Osteoblast (primary cell): ENCODE data around the gene CBLB. TPM values are rescaled to one million over a fixed set of nuclear protein-coding genes. Genes with fewer than 3 reads are reported as not detected.

Experiments
- DNase-seq: peaks from one replicate; pipeline ENCODE4 v3.0.0; 2011; ENCODE audit warnings: low spot score, mixed read lengths; ENCODE audit not compliant: insufficient read length; ENCODE audit errors: missing footprints
- H2AFZ ChIP-seq: 2 replicates; pipeline ENCODE4 v1.6.0; 2011; ENCODE audit warnings: mild to moderate bottlenecking, low read length
- H3K27ac ChIP-seq: 2 replicates; pipeline ENCODE4 v1.5.1; 2011; ENCODE audit warnings: mild to moderate bottlenecking, low read depth, low read length, moderate library complexity
- H3K27me3 ChIP-seq: 2 replicates; pipeline ENCODE4 v1.6.0; 2012; ENCODE audit warnings: mild to moderate bottlenecking, control low read depth, inconsistent platforms, low read length, moderate library complexity; ENCODE audit not compliant: insufficient read depth
- H3K36me3 ChIP-seq: 2 replicates; pipeline ENCODE4 v1.5.1; 2011; ENCODE audit warnings: mild to moderate bottlenecking, low read length, control low read depth, moderate library complexity; ENCODE audit not compliant: insufficient read depth
- H3K4me1 ChIP-seq: 2 replicates; pipeline ENCODE4 v1.5.1; 2011; ENCODE audit warnings: mild to moderate bottlenecking, low read length, control low read depth, moderate library complexity; ENCODE audit not compliant: insufficient read depth
- H3K4me2 ChIP-seq: 2 replicates; pipeline ENCODE4 v1.6.0; 2011; ENCODE audit warnings: mild to moderate bottlenecking, low read length; ENCODE audit not compliant: insufficient read depth
- H3K4me3 ChIP-seq: fragments of 200-600 bp; sonication (generic); 3 replicates; pipeline ENCODE4 v1.5.1; 2012; ENCODE audit warnings: mild to moderate bottlenecking, low read length, inconsistent platforms; ENCODE audit not compliant: insufficient read depth
- H3K79me2 ChIP-seq: 2 replicates; pipeline ENCODE4 v1.6.0; 2012; ENCODE audit warnings: mild to moderate bottlenecking, low read length, control low read depth, inconsistent platforms; ENCODE audit not compliant: insufficient read depth
- H3K9me3 ChIP-seq: 2 replicates; pipeline ENCODE4 v1.5.1; 2011; ENCODE audit warnings: low read depth, low read length, control low read depth
- H4K20me1 ChIP-seq: 2 replicates; pipeline ENCODE4 v1.6.0; 2012; ENCODE audit warnings: mild to moderate bottlenecking, low read length, control low read depth; ENCODE audit not compliant: insufficient read depth
- total RNA-seq: library from RNA; depleted of rRNA; stranded (reverse); fragments of >200 nt; gene quantifications from 2 replicates; pipeline ENCODE4 v1.2.3, GENCODE V29; 2012
- TF ChIP-seq, protein P1 (sequence below): IDR thresholded peaks from 2 replicates; pipeline ENCODE4 v1.5.1; 2011; ENCODE audit warnings: mild to moderate bottlenecking, low read depth, low read length, moderate library complexity; ENCODE audit errors: extremely low read depth

CBLB gene
- total RNA-seq, 1 donor, result 128 TPM

DNA sequence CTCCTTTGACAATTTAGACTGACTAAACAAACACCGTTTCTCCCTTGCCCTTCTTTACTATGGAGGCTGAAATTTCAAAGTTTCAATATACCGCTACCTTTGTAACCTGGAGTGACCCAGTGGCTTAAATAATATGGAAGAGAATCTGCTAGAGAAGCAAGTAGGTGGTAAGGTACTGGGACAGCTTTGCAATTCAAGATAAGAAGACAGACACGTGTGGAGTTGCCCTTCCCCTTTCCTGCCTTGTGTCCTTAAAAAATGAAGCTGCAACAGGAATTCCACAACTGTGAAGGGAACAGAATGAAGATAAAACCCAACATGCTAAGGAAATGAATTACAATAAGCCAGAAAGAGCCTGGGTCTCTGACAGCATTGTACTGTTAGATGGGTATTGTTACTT lies 26.4 kb downstream of the CBLB start:
- TF ChIP-seq, protein P1, sequence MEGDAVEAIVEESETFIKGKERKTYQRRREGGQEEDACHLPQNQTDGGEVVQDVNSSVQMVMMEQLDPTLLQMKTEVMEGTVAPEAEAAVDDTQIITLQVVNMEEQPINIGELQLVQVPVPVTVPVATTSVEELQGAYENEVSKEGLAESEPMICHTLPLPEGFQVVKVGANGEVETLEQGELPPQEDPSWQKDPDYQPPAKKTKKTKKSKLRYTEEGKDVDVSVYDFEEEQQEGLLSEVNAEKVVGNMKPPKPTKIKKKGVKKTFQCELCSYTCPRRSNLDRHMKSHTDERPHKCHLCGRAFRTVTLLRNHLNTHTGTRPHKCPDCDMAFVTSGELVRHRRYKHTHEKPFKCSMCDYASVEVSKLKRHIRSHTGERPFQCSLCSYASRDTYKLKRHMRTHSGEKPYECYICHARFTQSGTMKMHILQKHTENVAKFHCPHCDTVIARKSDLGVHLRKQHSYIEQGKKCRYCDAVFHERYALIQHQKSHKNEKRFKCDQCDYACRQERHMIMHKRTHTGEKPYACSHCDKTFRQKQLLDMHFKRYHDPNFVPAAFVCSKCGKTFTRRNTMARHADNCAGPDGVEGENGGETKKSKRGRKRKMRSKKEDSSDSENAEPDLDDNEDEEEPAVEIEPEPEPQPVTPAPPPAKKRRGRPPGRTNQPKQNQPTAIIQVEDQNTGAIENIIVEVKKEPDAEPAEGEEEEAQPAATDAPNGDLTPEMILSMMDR, result no peak

DNA sequence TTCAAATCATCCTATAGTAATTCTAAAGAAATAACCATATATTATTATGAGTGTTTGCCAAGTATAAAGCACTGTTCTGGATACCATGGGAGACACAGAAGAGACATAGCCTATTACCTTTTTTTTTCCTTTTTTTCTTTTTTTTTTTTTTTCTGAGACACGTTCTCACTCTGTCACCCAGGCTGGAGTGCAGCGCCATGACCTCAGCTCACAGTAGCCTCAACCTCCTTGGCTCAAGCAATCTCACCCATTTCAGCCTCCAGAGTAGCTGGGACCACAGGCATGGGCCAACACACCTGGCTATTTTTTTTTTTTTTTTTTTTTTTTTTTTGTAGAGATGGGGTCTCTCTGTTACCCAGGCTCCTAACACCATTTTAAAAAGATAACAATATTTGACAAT lies 30.9 kb downstream of the CBLB start:
- DNase-seq, result no peak
- H3K27me3 ChIP-seq, result no peaks in the 10 kb centered on the region
- H3K27ac ChIP-seq, result peak overlapping the region; percentile 72
- no peaks in the 10 kb centered on the region for H3K9me3 ChIP-seq
- H3K4me1 ChIP-seq, result peaks cover 42% of the 10 kb centered on the region
- no peak overlapping the region for H3K4me3 ChIP-seq
- H2AFZ ChIP-seq, result no peak overlapping the region
- H3K79me2 ChIP-seq, result peaks cover 81% of the 10 kb centered on the region
- H3K36me3 ChIP-seq, result peaks cover 38% of the 10 kb centered on the region
- peaks cover 5% of the 10 kb centered on the region for H4K20me1 ChIP-seq
- TF ChIP-seq, protein P1, result no peak
- H3K4me2 ChIP-seq, result peak overlapping the region; percentile 77

More for the DNA sequence above, 26.4 kb downstream of the CBLB start:
- Histone ChIP-seq H4K20me1 (no peaks in the 10 kb centered on the region), H3K36me3 (peaks cover 45% of the 10 kb centered on the region), H3K27me3 (no peaks in the 10 kb centered on the region), H3K9me3 (no peaks in the 10 kb centered on the region), H3K27ac (no peak overlapping the region), H3K4me2 (no peak overlapping the region), H3K79me2 (peaks cover 83% of the 10 kb centered on the region), H3K4me1 (peaks cover 31% of the 10 kb centered on the region), H3K4me3 (no peak overlapping the region), H2AFZ (no peak overlapping the region)
- DNase-seq, result no peak

DNA sequence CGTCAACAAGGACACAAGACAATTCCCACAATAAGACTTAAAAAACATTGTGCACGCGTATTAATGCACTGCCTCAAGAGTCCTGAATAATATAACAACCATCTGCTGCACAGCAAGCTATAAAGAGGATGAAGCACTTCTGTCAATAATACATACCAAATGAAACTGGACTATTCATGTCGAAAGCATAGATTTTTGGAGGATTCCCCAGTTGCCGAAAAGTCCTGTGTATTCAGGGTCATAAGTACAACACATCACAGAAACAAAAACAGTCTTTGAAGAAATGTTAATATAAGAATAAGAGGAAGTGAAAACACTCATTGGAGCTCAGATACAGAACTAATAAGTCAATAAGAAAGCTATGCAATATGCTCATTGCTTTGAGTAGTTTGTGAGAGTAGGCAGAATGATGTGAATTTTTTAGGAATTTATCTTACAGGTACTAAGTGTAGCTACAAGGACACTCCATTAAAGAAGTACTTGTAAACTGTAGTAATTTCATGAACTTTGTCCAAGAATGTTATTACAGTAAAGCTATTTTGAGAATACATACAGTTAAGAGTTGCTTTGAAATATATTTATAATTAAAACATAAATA lies 31.6 kb downstream of the CBLB start:
- Histone ChIP-seq H4K20me1 (peaks cover 5% of the 10 kb centered on the region), H3K27me3 (no peaks in the 10 kb centered on the region), H3K27ac (peak overlapping the region; percentile 72), H2AFZ (no peak overlapping the region), H3K4me2 (peak overlapping the region; percentile 77), H3K79me2 (peaks cover 81% of the 10 kb centered on the region), H3K4me1 (peaks cover 42% of the 10 kb centered on the region), H3K9me3 (no peaks in the 10 kb centered on the region), H3K36me3 (peaks cover 35% of the 10 kb centered on the region), H3K4me3 (peak overlapping the region; percentile 18)
- DNase-seq, result no peak
- TF ChIP-seq, protein P1, result no peak

DNA sequence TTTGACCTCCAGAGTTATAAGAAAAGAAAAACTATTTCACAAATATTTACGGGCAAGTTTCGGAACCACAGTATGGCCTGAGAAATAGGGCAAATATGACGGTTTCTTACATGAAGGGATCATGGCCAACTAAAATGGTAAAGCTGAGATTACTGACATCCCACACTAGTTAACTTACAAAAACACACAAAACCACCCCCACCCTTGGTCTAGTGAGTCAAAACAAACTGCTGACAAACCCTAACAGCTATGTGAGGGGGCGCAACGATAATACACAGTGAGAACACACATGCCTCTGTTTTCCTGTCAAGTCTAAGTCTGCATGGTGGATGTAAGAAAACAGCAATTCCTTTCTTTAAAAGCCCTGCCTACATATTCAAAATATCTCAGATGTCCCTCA lies 32.3 kb downstream of the CBLB start:
- Histone ChIP-seq H3K36me3 (peaks cover 30% of the 10 kb centered on the region), H3K4me3 (no peak overlapping the region), H3K27me3 (no peaks in the 10 kb centered on the region), H3K9me3 (no peaks in the 10 kb centered on the region), H4K20me1 (peaks cover 5% of the 10 kb centered on the region), H3K27ac (peak overlapping the region; percentile 72), H3K4me2 (peak overlapping the region; percentile 77), H3K79me2 (peaks cover 80% of the 10 kb centered on the region), H2AFZ (no peak overlapping the region), H3K4me1 (peaks cover 42% of the 10 kb centered on the region)
- TF ChIP-seq, protein P1, result no peak
- DNase-seq, result peak; percentile 66
